ENCODE measurements around the gene RUVBL1. TPM values are rescaled to one million over a fixed set of nuclear protein-coding genes. Genes with fewer than 3 reads are reported as not detected.

RUVBL1 gene
- total RNA-seq, 2 experiments from 2014 or later, result 5.6 to 7.7 TPM

GRCh38 chr3:128078875-128079274, 44.7 kb downstream of the RUVBL1 start:
- Histone ChIP-seq H3K4me1 (ENCODE audit: insufficient read depth, low read length) (peaks cover 23% of the 10 kb centered on the region), H3K27ac (ENCODE audit: low read depth in 1 of 2, low read length in 2 of 2) (no peak overlapping the region), H3K27me3 (ENCODE audit: control insufficient read depth in 1 of 2, insufficient read depth in 2 of 2, low read length in 2 of 2) (peaks cover 8 to 10% of the 10 kb centered on the region in 2 experiments), H3K36me3 (ENCODE audit: insufficient read depth, low read length) (peaks cover 43% of the 10 kb centered on the region), H3K4me3 (ENCODE audit: low read length) (no peak overlapping the region), H3K9me3 (ENCODE audit: control insufficient read depth in 1 of 2, insufficient read depth in 1 of 2, low read length in 2 of 2) (no peaks in the 10 kb centered on the region)
- H3K9me3 Mint-ChIP-seq, result no peaks in the 10 kb centered on the region
- no peak overlapping the region for H3K27ac Mint-ChIP-seq
- H3K27me3 Mint-ChIP-seq, result no peaks in the 10 kb centered on the region
- H3K36me3 Mint-ChIP-seq (ENCODE audit: low read depth), result peaks cover 48% of the 10 kb centered on the region
- ChIA-PET POLR2A (no interaction called here), CTCF (no interaction called here)
- ATAC-seq (ENCODE audit: poor library complexity) (no peak), DNase-seq (no peak)
- TF ChIP-seq CTCF (IDR thresholded peaks at IDR 0.05), result no peak
- intact Hi-C loops (cut with DNase I, micrococcal nuclease), result loop anchor here (5.0 kb wide), 3 partner anchors 53 to 528 kb away; no protein-coding TSS in a partner anchor
- peaks cover 5% of the 10 kb centered on the region for H3K4me1 Mint-ChIP-seq (ENCODE audit: low read depth)
- no peak overlapping the region for H3K4me3 Mint-ChIP-seq

- CTCF ChIA-PET, result no interaction called here
- Histone ChIP-seq H3K27me3 (ENCODE audit: control insufficient read depth in 1 of 2, insufficient read depth in 2 of 2, low read length in 2 of 2) (peaks cover 8 to 10% of the 10 kb centered on the region in 2 experiments), H3K4me3 (ENCODE audit: low read length) (no peak overlapping the region), H3K27ac (ENCODE audit: low read depth in 1 of 2, low read length in 2 of 2) (no peak overlapping the region), H3K4me1 (ENCODE audit: insufficient read depth, low read length) (peaks cover 23% of the 10 kb centered on the region), H3K36me3 (ENCODE audit: insufficient read depth, low read length) (peaks cover 39% of the 10 kb centered on the region), H3K9me3 (ENCODE audit: control insufficient read depth in 1 of 2, insufficient read depth in 1 of 2, low read length in 2 of 2) (no peaks in the 10 kb centered on the region)
- Mint-ChIP-seq H3K4me1 (ENCODE audit: low read depth) (peaks cover 5% of the 10 kb centered on the region), H3K27ac (no peak overlapping the region), H3K9me3 (no peaks in the 10 kb centered on the region), H3K36me3 (ENCODE audit: low read depth) (peaks cover 47% of the 10 kb centered on the region), H3K27me3 (no peaks in the 10 kb centered on the region), H3K4me3 (peak overlapping the region; percentile 25)
- no peak for TF ChIP-seq CTCF (IDR thresholded peaks at IDR 0.05)
- intact Hi-C loops (cut with DNase I, micrococcal nuclease), result loop anchor here (5.0 kb wide), 3 partner anchors 54 to 529 kb away; no protein-coding TSS in a partner anchor
- DNase-seq (no peak), ATAC-seq (ENCODE audit: poor library complexity) (no peak)
- POLR2A ChIA-PET, result no interaction called here
These were observed 45.3 kb downstream of the RUVBL1 start for GRCh38 chr3:128078322-128078721.

- H3K9me3 Mint-ChIP-seq, result no peaks in the 10 kb centered on the region
- Histone ChIP-seq H3K27ac (ENCODE audit: low read depth in 1 of 2, low read length in 2 of 2) (no peak overlapping the region), H3K4me1 (ENCODE audit: insufficient read depth, low read length) (peaks cover 23% of the 10 kb centered on the region), H3K4me3 (ENCODE audit: low read length) (no peak overlapping the region), H3K36me3 (ENCODE audit: insufficient read depth, low read length) (peaks cover 38% of the 10 kb centered on the region), H3K9me3 (ENCODE audit: control insufficient read depth in 1 of 2, insufficient read depth in 1 of 2, low read length in 2 of 2) (no peaks in the 10 kb centered on the region), H3K27me3 (ENCODE audit: control insufficient read depth in 1 of 2, insufficient read depth in 2 of 2, low read length in 2 of 2) (peaks cover 8 to 10% of the 10 kb centered on the region in 2 experiments)
- no peak for TF ChIP-seq CTCF (IDR thresholded peaks at IDR 0.05)
- no peak overlapping the region for H3K27ac Mint-ChIP-seq
- intact Hi-C loops (cut with DNase I, micrococcal nuclease), result loop anchor here (5.0 kb wide), 3 partner anchors 55 to 530 kb away; no protein-coding TSS in a partner anchor
- ATAC-seq (ENCODE audit: poor library complexity) (no peak), DNase-seq (no peak)
- peaks cover 41% of the 10 kb centered on the region for H3K36me3 Mint-ChIP-seq (ENCODE audit: low read depth)
- ChIA-PET POLR2A (no interaction called here), CTCF (no interaction called here)
- no peaks in the 10 kb centered on the region for H3K27me3 Mint-ChIP-seq
- no peak overlapping the region for H3K4me3 Mint-ChIP-seq
- H3K4me1 Mint-ChIP-seq (ENCODE audit: low read depth), result peaks cover 5% of the 10 kb centered on the region
These were observed 45.9 kb downstream of the RUVBL1 start for GRCh38 chr3:128077665-128078064.
